ENCODE measurements around the gene ADGRG4.
"Not testable (repeated sequence)": the region's sequence is repeated elsewhere in the genome, so short reads cannot be mapped to it uniquely, and the experiment has no call there.

Gene ADGRG4

GRCh38 chrX:136300721-136301120 is at the start of gene ADGRG4:
Gene ADGRG4 (plus strand): TSS chrX:136300963. CDS start chrX:136308778, 7,815 bp downstream.
- not testable (repeated sequence) for DNase-seq (ENCODE audit: low read depth)

- DNase-seq (ENCODE audit: low read depth), result peak; percentile 22
Measured at GRCh38 chrX:136251041-136251991, 49.4 kb upstream of the ADGRG4 start, which contains the start of gene MAP7D3. Gene MAP7D3 (minus strand): TSS chrX:136251400. CDS start chrX:136251358, 42 bp downstream.

GRCh38 chrX:136255541-136255940 is 45.2 kb upstream of the ADGRG4 start:
- no peak for DNase-seq (ENCODE audit: low read depth)

- DNase-seq (ENCODE audit: low read depth), result no peak
Measured at GRCh38 chrX:136256026-136256425, 44.7 kb upstream of the ADGRG4 start.

- no peak for DNase-seq (ENCODE audit: low read depth)
Measured at GRCh38 chrX:136258951-136259350, 41.8 kb upstream of the ADGRG4 start.

- DNase-seq (ENCODE audit: low read depth), result no peak
Measured at GRCh38 chrX:136259543-136259942, 41.2 kb upstream of the ADGRG4 start.

- DNase-seq (ENCODE audit: low read depth), result no peak
Measured at GRCh38 chrX:136260776-136261175, 40.0 kb upstream of the ADGRG4 start.

GRCh38 chrX:136261321-136261720 is 39.4 kb upstream of the ADGRG4 start:
- DNase-seq (ENCODE audit: low read depth), result no peak

- DNase-seq (ENCODE audit: low read depth), result no peak
Measured at GRCh38 chrX:136262243-136262642, 38.5 kb upstream of the ADGRG4 start.

GRCh38 chrX:136262812-136263315 is 37.9 kb upstream of the ADGRG4 start:
- DNase-seq (ENCODE audit: low read depth), result no peak

- DNase-seq (ENCODE audit: low read depth), result no peak
Measured at GRCh38 chrX:136266828-136267227, 33.9 kb upstream of the ADGRG4 start.

GRCh38 chrX:136268051-136269048 is 32.4 kb upstream of the ADGRG4 start:
- no peak for DNase-seq (ENCODE audit: low read depth)

GRCh38 chrX:136269921-136270320 is 30.8 kb upstream of the ADGRG4 start:
- no peak for DNase-seq (ENCODE audit: low read depth)

- no peak for DNase-seq (ENCODE audit: low read depth)
Measured at GRCh38 chrX:136271300-136271699, 29.5 kb upstream of the ADGRG4 start.

GRCh38 chrX:136272325-136272724 is 28.4 kb upstream of the ADGRG4 start:
- no peak for DNase-seq (ENCODE audit: low read depth)

- DNase-seq (ENCODE audit: low read depth), result no peak
Measured at GRCh38 chrX:136273986-136274385, 26.8 kb upstream of the ADGRG4 start.

GRCh38 chrX:136275553-136275952 is 25.2 kb upstream of the ADGRG4 start:
- DNase-seq (ENCODE audit: low read depth), result no peak

- DNase-seq (ENCODE audit: low read depth), result not testable (repeated sequence)
Measured at GRCh38 chrX:136286375-136286774, 14.4 kb upstream of the ADGRG4 start.

GRCh38 chrX:136291824-136292223 is 8.9 kb upstream of the ADGRG4 start:
- DNase-seq (ENCODE audit: low read depth), result no peak

- no peak for DNase-seq (ENCODE audit: low read depth)
Measured at GRCh38 chrX:136292656-136293055, 8.1 kb upstream of the ADGRG4 start.

- no peak for DNase-seq (ENCODE audit: low read depth)
Measured at GRCh38 chrX:136295380-136295779, 5.4 kb upstream of the ADGRG4 start.

GRCh38 chrX:136303041-136303440 is 2.3 kb downstream of the ADGRG4 start:
- DNase-seq (ENCODE audit: low read depth), result no peak
